Esophagus (tissue), 2 donors: ENCODE results near the gene HNMT. TPM values are rescaled to one million over a fixed set of nuclear protein-coding genes. Genes with fewer than 3 reads are reported as not detected.
"Not testable (repeated sequence)": the region's sequence is repeated elsewhere in the genome, so short reads cannot be mapped to it uniquely, and the experiment has no call there.

ENCODE experiments used
- H3K27ac ChIP-seq, 2 donors: one replicate each; pipeline ENCODE4 v1.5.1; 2013; ENCODE audit warnings: low read depth in 2 of 2, mild to moderate bottlenecking in 2 of 2, inconsistent platforms in 1 of 2, low read length in 1 of 2, moderate library complexity in 1 of 2
- H3K27me3 ChIP-seq, 2 donors: one replicate each; pipeline ENCODE4 v1.6.1; 2013; ENCODE audit warnings: low read length in 2 of 2, control low read depth in 1 of 2, mild to moderate bottlenecking in 1 of 2; ENCODE audit not compliant: insufficient read depth in 2 of 2, control insufficient read depth in 1 of 2
- H3K36me3 ChIP-seq, 2 donors: one replicate each; pipeline ENCODE4 v1.6.1; 2013; ENCODE audit warnings: low read length in 1 of 2; ENCODE audit not compliant: control insufficient read depth in 2 of 2, insufficient read depth in 2 of 2
- H3K4me1 ChIP-seq, 2 donors: one replicate each; pipeline ENCODE4 v1.6.1; 2013; ENCODE audit warnings: low read length in 1 of 2; ENCODE audit not compliant: control insufficient read depth in 2 of 2, insufficient read depth in 2 of 2
- H3K4me3 ChIP-seq, 2 donors: one replicate each; pipeline ENCODE4 v1.5.1; 2013; ENCODE audit warnings: low read length in 2 of 2, mild to moderate bottlenecking in 2 of 2, low read depth in 1 of 2, moderate library complexity in 1 of 2
- H3K9me3 ChIP-seq, 2 donors: one replicate each; pipeline ENCODE4 v1.6.1; 2013; ENCODE audit warnings: mild to moderate bottlenecking in 2 of 2, low read depth in 1 of 2, low read length in 1 of 2, moderate library complexity in 1 of 2; ENCODE audit not compliant: control insufficient read depth in 2 of 2, insufficient read depth in 1 of 2
- WGBS, 2 donors: extraction: QIAGEN DNeasy Blood & Tissue Kit; methylation state at CpG; one replicate each; pipeline ENCODE4 v1.1.7; 2013; 5-methylcytosine and 5-hydroxymethylcytosine counted together
- polyA plus RNA-seq, 2 donors: library from polyadenylated mRNA; stranded (reverse); fragments of 200-250 nt; gene quantifications; one replicate each; pipeline ENCODE4 v1.2.3, GENCODE V29; 2013
- donor health status: healthy with polysubstance abuse.
- donor health status: Bipolar disorder and iron deficiency.

Gene HNMT
- 10 to 100 TPM; 12.3 to 16.4 TPM for polyA plus RNA-seq

GRCh38 chr2:137964066-137964858 lies at the start of gene HNMT:
Gene HNMT (plus strand): TSS chr2:137964473. CDS start chr2:137964492, 19 bp downstream.
- H3K9me3 ChIP-seq, result no peaks in the 10 kb centered on the region
- no peaks in the 10 kb centered on the region for H3K36me3 ChIP-seq
- peak within 1 kb of the TSS; percentile 63 to 90 for H3K27ac ChIP-seq
- no peaks in the 10 kb centered on the region for H3K4me1 ChIP-seq
- 9 to 18% methylated on average over 15 of the region's 15 CpGs for WGBS, 2 donors
- H3K27me3 ChIP-seq, result no peaks in the 10 kb centered on the region
- peak within 1 kb of the TSS; percentile 47 to 54 for H3K4me3 ChIP-seq

GRCh38 chr2:137921105-137921880 lies 43.0 kb upstream of the HNMT start:
- Histone ChIP-seq H3K9me3 (no peaks in the 10 kb centered on the region), H3K36me3 (no peaks in the 10 kb centered on the region), H3K27ac (no peak overlapping the region), H3K27me3 (peaks cover 0 to 3% of the 10 kb centered on the region in 2 donors), H3K4me1 (no peaks in the 10 kb centered on the region), H3K4me3 (no peak overlapping the region)
- 69 to 87% methylated on average over 2 of the region's 2 CpGs for WGBS, 2 donors

GRCh38 chr2:137922171-137922570 lies 42.1 kb upstream of the HNMT start:
- H3K36me3 ChIP-seq, H3K4me3 ChIP-seq, H3K27me3 ChIP-seq, H3K9me3 ChIP-seq, H3K27ac ChIP-seq, H3K4me1 ChIP-seq: not testable (repeated sequence)

GRCh38 chr2:137924019-137924418 lies 40.3 kb upstream of the HNMT start:
- Histone ChIP-seq H3K4me1 (no peaks in the 10 kb centered on the region), H3K27ac (no peak overlapping the region), H3K27me3 (peaks cover 0 to 3% of the 10 kb centered on the region in 2 donors), H3K9me3 (no peaks in the 10 kb centered on the region), H3K4me3 (no peak overlapping the region), H3K36me3 (no peaks in the 10 kb centered on the region)
- WGBS, 2 donors, result 60 to 68% methylated on average over 1 of the region's 1 CpG

- Histone ChIP-seq H3K36me3 (no peaks in the 10 kb centered on the region), H3K4me3 (no peak overlapping the region), H3K9me3 (no peaks in the 10 kb centered on the region), H3K27ac (no peak overlapping the region), H3K27me3 (peaks cover 0 to 3% of the 10 kb centered on the region in 2 donors), H3K4me1 (no peaks in the 10 kb centered on the region)
- 85 to 86% methylated on average over 2 of the region's 2 CpGs for WGBS, 2 donors
Measured at GRCh38 chr2:137925599-137925998, 38.7 kb upstream of the HNMT start.

GRCh38 chr2:137927846-137928245 lies 36.4 kb upstream of the HNMT start:
- H3K27me3 ChIP-seq, result peaks cover 0 to 3% of the 10 kb centered on the region in 2 donors
- no peaks in the 10 kb centered on the region for H3K36me3 ChIP-seq
- no peak overlapping the region for H3K27ac ChIP-seq
- 89% methylated on average over 4 of the region's 4 CpGs for WGBS, 2 donors
- H3K4me3 ChIP-seq, result no peak overlapping the region
- H3K9me3 ChIP-seq, result no peaks in the 10 kb centered on the region
- no peaks in the 10 kb centered on the region for H3K4me1 ChIP-seq

GRCh38 chr2:137928547-137929518 lies 35.4 kb upstream of the HNMT start:
- Histone ChIP-seq H3K36me3 (no peaks in the 10 kb centered on the region), H3K27ac (no peak overlapping the region), H3K9me3 (no peaks in the 10 kb centered on the region), H3K4me3 (no peak overlapping the region), H3K27me3 (no peaks in the 10 kb centered on the region), H3K4me1 (no peaks in the 10 kb centered on the region)
- 69 to 74% methylated on average over 4 of the region's 4 CpGs for WGBS, 2 donors

GRCh38 chr2:137929519-137929916 lies 34.8 kb upstream of the HNMT start:
- Histone ChIP-seq H3K9me3 (no peaks in the 10 kb centered on the region), H3K4me1 (no peaks in the 10 kb centered on the region), H3K36me3 (no peaks in the 10 kb centered on the region), H3K4me3 (no peak overlapping the region), H3K27me3 (no peaks in the 10 kb centered on the region), H3K27ac (no peak overlapping the region)
- 68 to 82% methylated on average over 2 of the region's 2 CpGs for whole genome bisulfite sequencing, 2 donors

- 93 to 95% methylated on average over 3 of the region's 3 CpGs for WGBS, 2 donors
- no peaks in the 10 kb centered on the region for H3K9me3 ChIP-seq
Measured at GRCh38 chr2:137930146-137930545, 34.1 kb upstream of the HNMT start.

More at GRCh38 chr2:137930146-137930545, 34.1 kb upstream of the HNMT start:
- Histone ChIP-seq H3K4me1 (no peaks in the 10 kb centered on the region), H3K36me3 (no peaks in the 10 kb centered on the region), H3K27ac (no peak overlapping the region), H3K27me3 (no peaks in the 10 kb centered on the region), H3K4me3 (no peak overlapping the region)
